GM20431 (cell line): ENCODE results near the gene VPS35L.

Experiments used
- in situ Hi-C: fragments of 300-500 bp; cut with MseI, MboI; formaldehyde crosslinking; loops from one replicate; pipeline ENCODE4 v1.15.0; 2020; ENCODE audit warnings: low sequenced_read_pairs; ENCODE audit not compliant: unreplicated experiment

Gene VPS35L

DNA sequence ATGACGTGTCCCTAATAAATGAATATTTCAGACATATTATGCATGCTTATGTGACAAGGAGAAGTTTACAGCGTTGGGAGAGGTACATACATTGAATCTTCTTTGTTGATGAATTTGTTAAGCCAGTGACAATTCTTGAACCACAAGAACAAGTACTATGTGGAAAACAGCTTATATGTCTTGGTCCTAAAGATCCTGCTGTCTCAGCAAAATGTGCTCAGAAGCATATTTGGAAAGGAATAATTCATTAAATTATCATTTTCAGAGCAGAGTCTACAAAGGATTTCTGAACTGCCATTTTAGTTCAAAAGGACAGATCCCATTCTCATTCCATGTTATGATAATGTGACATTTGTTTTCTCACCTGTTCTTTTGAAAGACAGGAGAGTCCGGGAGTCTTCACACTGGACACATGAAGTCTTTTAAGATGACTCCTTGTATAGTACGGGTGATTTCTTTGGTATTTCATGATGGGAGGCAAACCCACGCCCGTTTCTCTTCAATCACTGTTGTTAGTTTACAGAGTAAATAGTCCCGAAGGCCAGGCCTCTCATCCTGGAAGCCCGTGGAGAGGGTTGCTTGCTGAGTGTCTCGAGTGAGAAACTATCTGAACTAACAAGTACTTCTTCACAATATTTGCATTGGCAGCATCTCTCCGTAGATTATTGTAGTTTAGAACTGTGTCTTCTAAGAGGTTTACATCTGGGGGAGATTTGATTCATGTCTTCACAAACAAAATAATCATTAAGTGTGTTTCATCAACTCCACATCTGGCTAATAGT lies 26.7 kb downstream of the VPS35L start:
- in situ Hi-C loops, result no loop called here

DNA sequence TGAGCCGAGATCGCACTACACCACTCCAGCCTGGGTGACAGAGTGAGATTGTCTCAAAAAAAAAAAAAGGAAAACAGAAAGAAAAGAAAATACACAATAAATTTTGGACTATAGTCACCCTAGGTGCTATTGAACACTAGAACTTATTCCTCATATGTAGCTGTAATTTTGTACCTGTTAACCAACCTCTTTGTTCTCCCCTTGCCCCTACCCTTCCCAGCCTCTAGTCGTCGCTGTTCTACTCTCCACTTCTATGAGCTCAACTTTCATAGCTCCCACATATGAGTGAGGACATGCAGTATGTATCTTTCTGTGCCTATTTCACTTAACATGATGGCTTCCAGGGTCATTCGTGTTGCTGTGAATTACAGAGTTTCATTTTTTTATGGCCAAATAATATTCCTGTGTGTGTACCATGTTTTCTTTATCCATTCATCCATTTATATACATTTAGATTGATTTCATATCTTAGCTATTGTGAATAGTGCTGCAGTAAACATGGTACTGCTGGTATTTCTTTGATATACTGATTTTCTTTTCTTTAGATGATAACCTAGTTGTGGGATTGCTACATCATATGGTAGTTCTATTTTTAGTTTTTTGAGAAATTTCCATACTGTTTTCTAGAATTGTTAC lies 28.3 kb downstream of the VPS35L start:
- in situ Hi-C loops, result no loop called here

DNA sequence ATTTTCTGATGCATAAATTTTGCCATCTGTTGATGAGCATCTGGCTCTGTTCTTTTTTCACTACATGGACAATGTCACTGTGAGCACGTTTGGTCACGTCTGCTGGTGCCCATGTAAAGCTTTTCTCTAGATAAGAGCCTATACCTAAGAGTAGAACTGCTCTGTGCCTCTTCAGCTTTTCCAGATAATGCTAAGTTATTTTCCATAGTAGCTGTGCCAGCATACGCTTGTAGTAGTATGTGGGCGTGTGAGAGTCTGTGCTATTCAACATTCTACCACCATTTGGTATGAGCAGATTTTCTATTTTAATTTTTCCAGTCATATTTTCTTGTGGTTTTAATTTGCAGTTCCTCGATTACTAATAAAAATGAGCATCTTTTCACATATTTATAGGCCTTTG lies 33.2 kb downstream of the VPS35L start:
- in situ Hi-C loops, result no loop called here

DNA sequence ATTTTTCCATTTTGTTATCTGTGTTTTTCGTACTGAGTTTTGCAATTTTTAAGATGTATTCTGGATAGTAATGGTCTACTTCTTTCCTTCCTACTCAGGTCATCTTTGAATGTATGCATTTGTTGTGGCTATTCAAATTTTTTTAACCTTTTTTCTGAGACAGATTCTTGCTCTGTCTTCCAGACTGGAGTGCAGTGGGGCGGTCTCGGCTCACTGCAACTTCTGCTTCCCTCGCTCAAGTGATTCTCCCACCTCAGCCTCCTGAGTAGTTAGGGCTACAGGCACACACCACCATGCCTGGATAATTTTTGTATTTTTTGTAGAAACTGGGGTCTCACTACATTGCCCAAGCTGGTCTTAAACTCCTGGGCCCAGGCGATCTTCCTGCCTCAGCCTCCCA lies 33.6 kb downstream of the VPS35L start:
- in situ Hi-C loops, result no loop called here

DNA sequence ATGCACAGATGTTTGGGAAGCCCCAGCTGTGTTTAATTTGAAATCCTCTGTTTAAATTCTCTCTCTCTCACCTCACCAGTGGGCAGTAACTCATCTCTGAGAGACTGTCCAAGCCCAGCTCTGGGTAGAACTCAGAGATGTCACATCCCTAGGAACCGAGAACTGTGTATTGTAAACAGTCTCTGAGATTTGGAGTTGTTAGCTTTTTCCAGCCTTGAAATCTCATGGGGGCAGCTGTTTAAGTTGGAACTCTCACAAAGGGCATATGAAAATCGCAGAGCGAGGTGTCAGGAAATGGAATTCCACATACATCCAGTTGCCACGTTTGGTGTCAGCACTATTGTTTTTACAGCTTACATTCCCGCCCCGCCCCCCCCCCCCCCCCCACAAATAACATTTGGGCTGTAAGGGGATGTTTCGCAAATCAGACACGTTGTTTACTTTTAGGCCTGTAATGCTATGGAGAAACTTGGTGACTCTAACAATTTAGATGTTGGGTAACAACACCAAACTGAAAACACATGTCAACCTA lies 34.3 kb downstream of the VPS35L start:
- in situ Hi-C loops, result loop anchor here (10.0 kb wide), 1 partner anchor 295 kb away; the partner anchor contains the start of gene GPRC5B

DNA sequence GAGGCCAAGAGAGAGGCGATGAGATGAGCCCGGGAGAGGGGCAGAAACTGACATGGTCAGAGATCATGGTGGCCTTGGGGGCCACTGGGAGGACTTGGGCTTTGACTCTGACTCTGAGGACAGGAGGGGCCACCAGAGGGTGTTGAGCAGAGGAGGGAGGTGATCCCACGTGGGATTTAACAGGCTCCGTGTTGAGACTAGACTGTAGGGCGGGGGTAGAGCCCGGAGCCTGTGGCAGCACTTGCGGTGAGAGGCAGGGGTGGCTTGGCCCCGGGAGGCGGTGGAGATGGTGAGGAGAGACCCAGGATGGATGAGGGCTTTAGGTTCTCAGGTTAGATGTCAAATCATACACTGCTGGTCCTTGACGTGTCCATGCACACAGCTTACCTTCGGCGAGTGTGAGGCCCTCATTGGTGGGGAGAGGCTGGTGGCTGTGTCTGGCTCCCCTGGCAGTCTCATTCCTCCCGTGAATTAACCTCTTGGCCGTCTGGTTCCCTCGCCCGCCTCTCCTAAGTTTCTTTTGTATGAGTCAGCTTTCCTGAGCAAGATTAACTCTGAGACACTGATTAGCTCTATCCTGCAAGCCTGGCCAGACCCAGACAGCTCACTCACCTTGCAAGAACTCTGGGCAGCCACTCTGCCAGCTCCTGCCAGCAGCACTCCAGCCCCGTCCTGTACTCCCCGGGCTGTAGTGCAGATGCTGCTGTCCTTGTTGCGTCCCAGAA lies 39.7 kb downstream of the VPS35L start:
- in situ Hi-C loops, result loop anchor here (10.0 kb wide), 1 partner anchor 290 kb away; the partner anchor contains the start of gene GPRC5B

DNA sequence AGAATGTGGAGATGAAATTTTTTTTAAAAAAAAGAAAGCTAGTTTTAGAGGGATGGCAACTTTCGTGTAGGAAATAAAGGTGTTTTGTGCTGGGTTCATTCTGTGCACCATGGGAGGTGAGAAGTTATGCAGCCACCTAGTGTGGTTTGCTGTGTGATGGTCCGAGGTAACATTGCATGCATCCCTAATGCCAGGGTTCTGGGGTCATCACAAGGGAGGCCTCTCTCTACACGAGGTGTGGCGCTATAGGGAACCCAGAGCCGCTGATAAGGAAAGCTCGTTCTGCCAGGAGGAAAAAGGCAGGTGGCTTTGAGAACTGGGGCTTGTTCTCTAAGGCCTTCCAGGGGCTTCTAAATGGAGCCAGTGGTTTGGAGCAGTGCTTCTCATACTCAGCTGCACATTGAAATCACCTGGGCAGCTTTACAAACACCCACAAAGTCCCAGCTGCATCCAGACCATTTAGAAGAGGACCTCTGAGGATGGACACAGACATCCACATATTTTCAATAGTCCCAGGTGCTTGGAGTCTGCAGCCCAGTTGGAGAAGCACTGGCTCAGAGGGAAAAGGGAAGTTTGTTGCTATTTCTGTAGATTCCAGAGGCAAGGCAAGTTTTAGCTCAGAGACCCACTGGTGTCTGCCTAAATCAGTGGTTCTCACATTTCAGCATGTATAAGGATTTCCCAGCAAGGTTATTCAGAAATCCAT lies 43.5 kb downstream of the VPS35L start:
- in situ Hi-C loops, result loop anchor here (10.0 kb wide), 1 partner anchor 286 kb away; the partner anchor contains the start of gene GPRC5B

DNA sequence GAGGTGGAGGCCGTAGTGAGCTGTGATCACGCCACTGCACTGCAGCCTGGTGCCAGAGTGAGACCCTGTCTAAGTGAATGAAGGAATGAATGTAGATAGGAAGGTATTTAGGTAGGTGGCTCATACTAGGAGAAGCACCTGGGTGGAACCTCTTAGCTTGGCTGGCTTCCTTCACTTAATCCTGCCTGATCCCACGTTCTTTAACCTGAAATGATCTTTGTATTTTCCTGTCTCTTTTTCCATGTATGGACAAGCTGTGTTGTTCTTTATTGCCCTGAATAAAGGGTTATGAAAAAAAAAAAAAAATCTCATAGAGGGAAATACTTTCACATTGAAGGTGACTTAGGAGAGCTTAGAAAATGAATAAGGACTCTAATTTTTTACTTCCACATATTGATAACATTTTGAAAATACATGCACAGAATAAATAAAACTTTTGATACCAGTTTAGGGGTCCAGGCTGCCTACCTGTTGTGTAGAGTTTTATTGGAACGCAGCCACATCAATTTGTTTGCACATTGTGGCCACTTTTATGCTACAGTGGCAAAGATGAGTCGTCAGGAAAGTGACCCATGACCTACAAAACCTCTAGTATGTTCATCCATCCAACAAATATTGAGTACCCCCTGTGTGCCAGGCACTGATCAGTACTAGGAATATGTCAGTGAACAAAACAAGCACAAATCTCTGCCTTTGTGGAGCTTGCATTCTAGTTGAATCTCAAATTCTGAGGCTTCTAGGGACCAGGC lies 44.6 kb downstream of the VPS35L start:
- in situ Hi-C loops, result loop anchor here (10.0 kb wide), 1 partner anchor 285 kb away; the partner anchor contains the start of gene GPRC5B

DNA sequence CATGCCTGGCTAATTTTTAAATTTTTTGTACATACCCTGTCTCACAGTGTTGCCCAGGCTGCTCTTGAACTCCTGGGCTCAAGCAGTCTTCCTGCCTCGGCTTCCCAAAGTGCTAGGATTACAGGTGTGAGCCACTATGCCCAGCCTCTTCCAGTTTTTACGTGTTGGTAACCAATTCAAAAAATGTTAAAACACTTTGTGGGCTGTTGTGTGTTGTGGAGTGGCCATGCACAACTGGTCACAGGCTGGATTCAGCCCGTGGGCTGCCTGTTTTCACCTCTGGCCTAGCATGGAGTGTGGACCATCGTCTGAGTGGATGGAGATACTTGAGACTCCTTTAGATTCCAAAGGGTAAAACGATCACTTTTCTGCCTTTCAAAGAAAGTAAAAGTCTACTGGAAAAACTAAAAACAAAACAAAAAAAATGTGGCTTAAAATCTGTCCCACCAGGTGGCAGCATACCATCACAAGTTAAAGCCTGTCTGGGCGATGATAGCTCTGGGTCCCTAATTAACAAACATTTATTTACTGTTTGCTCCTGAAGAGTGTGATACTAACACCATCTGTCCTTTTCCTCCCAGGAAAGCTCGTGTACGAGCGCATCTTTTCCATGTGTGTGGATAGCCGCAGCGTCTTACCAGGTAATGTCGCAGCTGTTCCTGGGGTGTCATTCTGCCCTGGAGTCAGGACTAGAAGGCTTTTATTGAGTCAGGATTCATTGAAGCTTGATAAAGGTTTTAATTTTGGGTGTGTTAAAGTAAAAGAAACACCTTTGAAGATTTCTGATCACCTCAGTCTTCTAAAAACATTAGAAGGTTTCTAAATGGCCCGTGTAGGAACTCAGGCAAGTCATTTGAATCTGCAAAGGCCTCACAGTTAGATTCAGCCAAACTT lies 45.8 kb downstream of the VPS35L start:
- in situ Hi-C loops, result no loop called here

DNA sequence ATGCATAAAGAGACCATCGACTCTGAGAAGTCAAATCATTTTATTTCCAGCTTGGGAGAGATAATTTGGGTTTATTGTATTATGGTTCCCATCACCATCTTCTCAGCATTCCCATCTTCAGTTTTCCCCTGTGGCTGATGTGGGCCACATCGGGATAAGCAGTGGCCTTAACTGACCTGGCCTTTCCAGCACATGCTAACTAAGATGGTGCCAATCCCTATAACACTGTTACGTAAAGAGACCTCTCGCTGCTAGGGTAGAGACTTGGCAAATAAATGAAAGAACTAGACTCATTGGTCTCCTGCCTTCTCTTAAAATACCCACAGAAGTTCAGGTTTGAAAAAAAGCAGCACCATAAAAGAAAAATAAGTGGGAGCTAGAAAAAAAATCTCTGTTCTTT lies 49.4 kb downstream of the VPS35L start:
- in situ Hi-C loops, result no loop called here

DNA sequence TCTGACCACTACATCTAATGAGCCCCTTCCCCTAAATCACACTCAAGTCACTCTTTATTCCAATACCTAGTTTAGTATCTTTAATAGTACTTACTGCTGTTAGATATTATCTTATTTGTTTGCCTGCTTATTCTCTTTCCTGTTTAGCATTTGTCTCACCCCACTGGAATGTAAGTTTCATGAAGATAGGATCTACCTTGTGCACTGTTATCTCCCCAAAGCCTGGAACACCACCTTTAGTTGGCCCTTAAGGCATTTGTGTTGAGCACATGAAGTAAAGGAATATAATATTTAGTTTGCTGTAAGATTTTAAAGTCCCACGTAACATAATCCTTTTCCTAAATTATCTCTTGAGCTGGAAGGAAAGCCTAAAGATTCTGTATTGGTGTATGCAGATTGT lies 50.2 kb downstream of the VPS35L start:
- in situ Hi-C loops, result no loop called here

DNA sequence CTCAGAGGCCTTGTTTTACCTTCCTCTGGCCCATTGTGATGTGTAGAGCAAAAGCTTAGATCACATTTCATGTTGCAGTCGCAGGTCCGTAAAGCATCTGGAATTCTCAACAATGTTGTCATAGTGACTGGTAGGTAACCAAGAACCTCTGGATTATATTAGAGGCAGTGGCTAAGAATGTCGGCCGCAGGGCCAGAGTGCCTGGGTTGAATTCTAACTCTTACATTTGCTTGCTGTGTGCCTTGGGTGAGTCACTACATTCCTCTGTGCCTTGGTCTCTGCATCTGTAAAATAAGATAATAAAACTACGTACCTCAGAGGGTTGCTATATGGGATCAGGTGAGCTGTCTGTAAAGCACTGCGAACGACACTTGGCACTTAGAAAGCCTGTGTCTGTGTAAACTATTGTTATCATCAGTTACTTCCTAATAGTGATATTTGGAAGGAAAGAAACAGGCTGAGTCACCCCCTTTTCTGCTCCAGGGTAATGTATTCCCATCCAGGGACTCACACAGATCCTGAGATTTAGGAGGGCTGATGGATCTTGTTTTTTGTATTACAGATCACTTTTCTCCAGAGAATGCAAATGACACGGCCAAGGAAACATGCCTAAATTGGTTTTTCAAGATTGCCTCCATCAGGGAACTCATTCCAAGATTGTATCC lies 52.2 kb downstream of the VPS35L start:
- in situ Hi-C loops, result no loop called here

DNA sequence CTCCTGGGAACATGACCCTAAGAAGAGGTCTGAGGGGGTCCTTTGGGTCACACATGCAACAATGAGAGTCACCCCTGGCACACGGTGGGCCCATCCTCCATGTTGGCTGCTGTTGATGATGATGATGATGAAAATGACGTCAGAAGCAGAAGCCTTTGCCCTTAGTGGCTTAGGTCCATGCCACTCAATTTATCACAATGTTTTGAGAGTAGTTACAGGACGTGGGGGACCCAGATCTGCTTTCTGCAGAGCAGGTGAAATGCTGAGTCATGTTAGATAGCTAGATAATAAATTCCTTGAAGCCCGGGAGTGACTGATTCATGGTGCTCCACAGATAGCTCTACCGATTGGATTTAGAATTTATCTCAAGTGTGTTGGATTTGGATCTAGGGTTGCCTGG lies 53.9 kb downstream of the VPS35L start:
- in situ Hi-C loops, result no loop called here

DNA sequence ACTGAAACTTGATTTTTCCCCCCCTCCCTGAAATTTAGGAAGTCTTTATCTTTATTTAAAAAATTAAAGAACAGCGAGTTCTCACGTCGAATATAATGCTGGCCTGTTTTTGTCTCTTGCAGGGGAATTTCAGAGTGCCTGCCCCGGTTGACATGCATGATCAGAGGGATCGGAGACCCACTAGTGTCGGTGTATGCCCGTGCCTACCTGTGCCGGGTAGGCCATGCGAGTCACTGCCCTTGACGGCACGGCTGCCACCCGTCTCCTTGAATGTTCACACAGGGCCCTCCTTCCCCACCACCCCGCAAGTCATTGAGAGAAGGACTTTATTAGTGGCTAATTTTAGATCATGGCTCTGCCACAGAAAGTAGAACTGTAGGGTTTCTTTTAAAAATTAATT lies 54.7 kb downstream of the VPS35L start:
- in situ Hi-C loops, result no loop called here

DNA sequence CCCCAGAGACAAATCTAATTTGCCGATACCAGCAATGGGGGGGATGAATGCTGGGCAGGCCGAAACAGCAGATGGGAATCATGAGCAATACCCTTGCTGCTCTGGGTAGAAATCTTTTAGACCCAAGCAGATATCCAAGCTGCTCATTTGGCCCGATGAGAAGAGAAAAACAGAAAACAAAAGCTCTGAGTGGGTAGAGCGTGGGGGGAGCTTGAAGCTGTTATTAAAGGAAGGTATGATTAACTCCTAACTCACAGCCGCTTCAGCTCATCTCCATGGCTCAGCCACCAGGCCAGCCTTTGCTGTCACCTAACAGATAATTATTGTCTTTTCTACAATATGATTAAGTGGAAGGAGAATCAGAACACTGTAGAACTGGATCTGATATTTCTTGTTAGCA lies 58.3 kb downstream of the VPS35L start:
- in situ Hi-C loops, result no loop called here

DNA sequence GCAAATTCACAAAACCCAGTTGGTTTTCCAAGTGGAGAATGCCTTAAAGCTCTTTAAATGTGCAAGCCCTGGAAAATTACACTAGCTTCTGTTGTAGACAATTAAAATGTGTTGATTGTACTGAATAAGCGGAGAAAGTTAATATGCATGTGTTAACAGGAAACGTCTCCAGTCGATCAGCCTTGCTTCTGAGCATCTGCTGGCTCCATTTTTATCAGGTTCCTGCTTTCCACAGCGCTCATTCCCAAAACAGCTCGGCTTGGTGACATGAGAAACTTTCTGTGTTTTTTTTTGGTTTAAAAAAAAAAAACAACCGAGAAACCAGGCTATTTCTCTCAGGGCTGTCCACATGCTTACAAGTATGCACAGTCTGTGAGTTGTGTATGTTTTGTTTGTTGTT lies 60.7 kb downstream of the VPS35L start:
- in situ Hi-C loops, result no loop called here

DNA sequence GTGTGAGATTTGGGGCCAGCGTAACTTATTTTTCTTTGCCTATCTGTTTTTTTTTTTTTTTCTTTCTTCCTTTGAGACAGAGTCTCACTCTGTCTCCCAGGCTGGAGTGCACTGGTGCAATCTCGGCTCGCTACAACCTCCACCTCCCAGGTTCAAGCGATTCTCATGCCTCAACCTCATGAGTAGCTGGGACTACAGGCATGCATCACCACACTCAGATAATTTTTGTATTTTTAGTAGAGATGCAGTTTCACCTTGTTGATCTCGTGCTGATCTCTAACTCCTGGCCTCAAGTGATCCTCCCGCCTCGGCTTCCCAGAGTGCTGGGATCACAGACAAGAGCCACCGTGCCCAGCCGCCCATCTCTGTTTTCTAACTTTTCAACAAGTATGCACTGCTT lies 63.4 kb downstream of the VPS35L start:
- in situ Hi-C loops, result no loop called here

DNA sequence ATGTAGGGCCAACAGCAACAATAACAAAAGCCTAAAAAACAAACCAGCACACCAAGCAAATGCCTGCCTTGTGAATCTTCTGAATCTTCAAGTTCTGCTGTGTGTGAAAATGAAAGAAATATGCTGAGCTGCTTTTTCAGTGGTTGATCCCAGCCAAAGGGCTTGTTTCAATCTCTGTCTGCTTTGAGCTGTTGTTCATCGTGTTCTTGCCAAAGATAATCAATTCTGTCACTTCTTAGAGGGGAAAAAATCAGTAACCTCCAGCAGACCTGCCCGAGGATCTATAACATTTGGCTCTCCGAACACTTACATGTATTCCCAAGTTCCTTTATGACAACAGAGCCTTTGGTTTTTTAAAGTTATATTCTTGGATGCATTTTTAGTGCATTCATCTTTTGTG lies 65.9 kb downstream of the VPS35L start:
- in situ Hi-C loops, result no loop called here
